B cell (primary cell): ENCODE data around the gene NMT1. TPM values are rescaled to one million over a fixed set of nuclear protein-coding genes. Genes with fewer than 3 reads are reported as not detected.

Experiments used
- ATAC-seq: fragments of 200-7000 bp; cut with Tn5 transposase; one replicate; pipeline ENCODE4 v1.10.0; 2021; ENCODE audit warnings: low read depth, mild to moderate bottlenecking, moderate number of reproducible peaks, moderate library complexity
- CTCF ChIA-PET: fragments of 350-600 bp; sonication (Branson Sonifier 250); formaldehyde crosslinking; loops from one replicate; lab custom pipeline; 2021; ENCODE audit warnings: antibody characterized with exemption, inconsistent platforms; lab: Charles Lee
- POLR2A ChIA-PET: fragments of 350-600 bp; sonication (Branson Sonifier 250); formaldehyde crosslinking; loops from one replicate; lab custom pipeline; 2021; ENCODE audit warnings: antibody characterized with exemption; lab: Charles Lee
- DNase-seq: peaks from one replicate; pipeline ENCODE4 v3.0.0; 2013
- H2AFZ ChIP-seq: 2 replicates; pipeline ENCODE4 v1.6.1; 2012; ENCODE audit warnings: mild to moderate bottlenecking, low read depth, low read length; ENCODE audit not compliant: insufficient read depth, poor library complexity, severe bottlenecking
- H3K27ac ChIP-seq, 2 donors: 1 replicate in 1 of 2; 2 replicates in 1 of 2; pipeline ENCODE4 v1.5.1; 2012 to 2013; ENCODE audit warnings: low read length in 2 of 2, mild to moderate bottlenecking in 2 of 2, moderate library complexity in 1 of 2
- H3K27me3 ChIP-seq, 4 experiments: fragments of 200-600 bp in 1 of 4; sonication (generic) in 1 of 4; replicated peaks in 1 of 4; 1 replicate in 2 of 4; 2 replicates in 2 of 4; pipeline versions ENCODE4 v1.6.1 to v1.7.0; 2013 to 2016; ENCODE audit warnings: low read length in 3 of 4, mild to moderate bottlenecking in 2 of 4, mixed read lengths in 1 of 4, moderate library complexity in 1 of 4; ENCODE audit not compliant: insufficient read depth in 4 of 4, control insufficient read depth in 3 of 4; ENCODE audit errors: control extremely low read depth in 1 of 4
- H3K36me3 ChIP-seq, 2 experiments: replicated peaks in 1 of 2; 1 replicate in 1 of 2; 2 replicates in 1 of 2; pipeline versions ENCODE4 v1.6.1 to v1.7.1; 2013; ENCODE audit warnings: low read length in 1 of 2; ENCODE audit not compliant: insufficient read depth in 2 of 2, control insufficient read depth in 1 of 2; ENCODE audit errors: control extremely low read depth in 1 of 2, extremely low read depth in 1 of 2
- H3K4me1 ChIP-seq, 2 donors: fragments of 200-600 bp in 1 of 2; sonication (generic) in 1 of 2; 1 replicate in 1 of 2; 2 replicates in 1 of 2; pipeline versions ENCODE4 v1.5.1 to v1.6.1; 2013 to 2017; ENCODE audit warnings: low read length in 2 of 2; ENCODE audit not compliant: control insufficient read depth in 2 of 2, insufficient read depth in 2 of 2
- H3K4me2 ChIP-seq: replicated peaks from 2 replicates; pipeline ENCODE3; 2012; ENCODE audit warnings: mild to moderate bottlenecking, low read depth, low read length; ENCODE audit not compliant: poor library complexity, severe bottlenecking
- H3K4me3 ChIP-seq, 5 experiments: fragments of 200-600 bp in 1 of 5; sonication (generic) in 1 of 5; 1 replicate in 3 of 5; 2 replicates in 2 of 5; pipeline versions ENCODE4 v1.5.1 to v1.7.0; 2011 to 2016; ENCODE audit warnings: low read length in 4 of 5, mild to moderate bottlenecking in 4 of 5, low read depth in 2 of 5, control low read depth in 1 of 5, moderate library complexity in 1 of 5; ENCODE audit not compliant: insufficient read depth in 1 of 5; ENCODE audit errors: control extremely low read depth in 1 of 5, extremely low read depth in 1 of 5
- H3K79me2 ChIP-seq: fragments of 200-600 bp; sonication (generic); one replicate; pipeline ENCODE4 v1.6.0; 2016; ENCODE audit warnings: low read length; ENCODE audit not compliant: control insufficient read depth, insufficient read depth
- H3K9ac ChIP-seq: fragments of 200-600 bp; sonication (generic); 2 replicates; pipeline ENCODE4 v1.6.1; 2017; ENCODE audit warnings: mild to moderate bottlenecking, low read length, moderate library complexity
- H3K9me3 ChIP-seq, 3 donors: one replicate each; pipeline versions ENCODE4 v1.6.1 to v1.7.1; 2013; ENCODE audit warnings: low read length in 2 of 3; ENCODE audit not compliant: control insufficient read depth in 2 of 3, insufficient read depth in 1 of 3; ENCODE audit errors: control extremely low read depth in 1 of 3
- H4K20me1 ChIP-seq: 2 replicates; pipeline ENCODE4 v1.6.0; 2012; ENCODE audit warnings: mild to moderate bottlenecking, low read length; ENCODE audit not compliant: insufficient read depth, control insufficient read depth, poor library complexity, severe bottlenecking
- H3K27ac Mint-ChIP-seq: one replicate; pipeline ENCODE4 v1.8.0; 2021; ENCODE audit warnings: mixed read lengths
- H3K27me3 Mint-ChIP-seq: one replicate; pipeline ENCODE4 v1.8.0; 2021; ENCODE audit warnings: mixed read lengths
- H3K4me1 Mint-ChIP-seq: one replicate; pipeline ENCODE4 v1.8.0; 2021; ENCODE audit warnings: mixed read lengths
- H3K4me3 Mint-ChIP-seq: one replicate; pipeline ENCODE4 v1.8.0; 2021; ENCODE audit warnings: mixed read lengths
- H3K9me3 Mint-ChIP-seq: one replicate; pipeline ENCODE4 v1.8.0; 2022; ENCODE audit warnings: mixed read lengths; ENCODE audit not compliant: insufficient read depth
- EZH2 ChIP-seq: IDR thresholded peaks from 2 replicates; pipeline ENCODE4 v1.6.1; 2012; ENCODE audit warnings: borderline replicate concordance, low read depth, mild to moderate bottlenecking, moderate library complexity, low read length; ENCODE audit not compliant: insufficient read depth, poor library complexity, severe bottlenecking
- WGBS: methylation state at CpG from one replicate; pipeline ENCODE4 v1.1.5; 2013; ENCODE audit warnings: missing lambda C conversion rate; ENCODE audit not compliant: insufficient coverage; 5-methylcytosine and 5-hydroxymethylcytosine counted together
- intact Hi-C: fragments of 100-400 bp; cut with micrococcal nuclease; formaldehyde crosslinking; loops from one replicate; pipeline ENCODE4 v1.10.0; 2022
- polyA plus RNA-seq: library from polyadenylated mRNA; depleted of rRNA; stranded (reverse); fragments of >200 nt; gene quantifications from 2 replicates; pipeline ENCODE4 v1.2.3, GENCODE V29; 2012
- total RNA-seq, 2 donors: library from RNA; stranded (reverse); fragments of 120-200 nt in 1 of 2; gene quantifications; 1 replicate in 1 of 2; 2 replicates in 1 of 2; pipeline versions ENCODE4 v1.2.3 to v1.2.4, GENCODE V29; 2013 to 2022
- TF ChIP-seq, protein P1 (sequence below): fragments of 200-600 bp; IDR thresholded peaks from one replicate; pipeline ENCODE4 v1.8.0; 2022; ENCODE audit warnings: antibody characterized with exemption, mild to moderate bottlenecking

Gene NMT1
- total and polyA plus RNA-seq, 2 donors (not counting 1 experiment from before 2014, with no cell fraction given): 30.1 to 134 TPM

DNA sequence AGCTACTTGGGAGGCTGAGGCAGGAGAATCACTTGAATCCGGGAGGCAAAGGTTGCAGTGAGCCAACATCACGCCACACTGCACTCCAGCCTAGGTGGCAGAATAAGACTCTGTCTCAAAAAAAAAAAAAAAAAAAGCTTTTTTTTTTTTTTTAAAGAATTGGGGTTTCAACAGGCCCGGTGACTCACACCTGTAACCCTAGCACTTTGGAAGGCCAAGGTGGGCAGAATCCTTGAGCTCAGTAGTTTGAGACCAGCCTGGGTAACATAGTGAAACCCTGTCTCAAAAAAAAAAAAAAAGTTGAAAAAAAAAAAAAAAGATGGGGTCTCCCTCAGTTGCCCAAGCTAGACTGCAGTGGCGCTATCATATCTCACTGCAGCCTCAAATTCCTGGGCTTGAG is 93.9 kb downstream of the NMT1 start:
- TF ChIP-seq EZH2: no peak
- TF ChIP-seq, protein P1, sequence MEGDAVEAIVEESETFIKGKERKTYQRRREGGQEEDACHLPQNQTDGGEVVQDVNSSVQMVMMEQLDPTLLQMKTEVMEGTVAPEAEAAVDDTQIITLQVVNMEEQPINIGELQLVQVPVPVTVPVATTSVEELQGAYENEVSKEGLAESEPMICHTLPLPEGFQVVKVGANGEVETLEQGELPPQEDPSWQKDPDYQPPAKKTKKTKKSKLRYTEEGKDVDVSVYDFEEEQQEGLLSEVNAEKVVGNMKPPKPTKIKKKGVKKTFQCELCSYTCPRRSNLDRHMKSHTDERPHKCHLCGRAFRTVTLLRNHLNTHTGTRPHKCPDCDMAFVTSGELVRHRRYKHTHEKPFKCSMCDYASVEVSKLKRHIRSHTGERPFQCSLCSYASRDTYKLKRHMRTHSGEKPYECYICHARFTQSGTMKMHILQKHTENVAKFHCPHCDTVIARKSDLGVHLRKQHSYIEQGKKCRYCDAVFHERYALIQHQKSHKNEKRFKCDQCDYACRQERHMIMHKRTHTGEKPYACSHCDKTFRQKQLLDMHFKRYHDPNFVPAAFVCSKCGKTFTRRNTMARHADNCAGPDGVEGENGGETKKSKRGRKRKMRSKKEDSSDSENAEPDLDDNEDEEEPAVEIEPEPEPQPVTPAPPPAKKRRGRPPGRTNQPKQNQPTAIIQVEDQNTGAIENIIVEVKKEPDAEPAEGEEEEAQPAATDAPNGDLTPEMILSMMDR: no peak
- no peak overlapping the region for H3K4me3 Mint-ChIP-seq
- no peak overlapping the region for H3K4me3 ChIP-seq
- DNase-seq (no peak), ATAC-seq (no peak)
- intact Hi-C loops: no loop called here
- no peak overlapping the region for H3K9ac ChIP-seq
- peaks cover 39 to 40% of the 10 kb centered on the region in 2 donors for H3K4me1 ChIP-seq
- peaks cover 0 to 10% of the 10 kb centered on the region in 2 experiments for H3K36me3 ChIP-seq
- peaks cover 49% of the 10 kb centered on the region for H3K4me1 Mint-ChIP-seq
- ChIA-PET CTCF (interaction anchor here (0.6 to 1.7 kb wide), 7 partner anchors 18 to 157 kb away, joined by 3 to 15 read pairs (median 4); partner anchors contain the start of gene ACBD4), POLR2A (interaction anchor here (0.6 to 1.0 kb wide), 3 partner anchors 42 to 237 kb away, joined by 4 to 12 read pairs (median 6); no protein-coding TSS in a partner anchor)
- no peaks in the 10 kb centered on the region for H3K9me3 Mint-ChIP-seq
- peak overlapping the region in 1 of 2 donors; percentile 60 for H3K27ac ChIP-seq
- no peaks in the 10 kb centered on the region for H3K9me3 ChIP-seq
- peaks cover 86% of the 10 kb centered on the region for H3K79me2 ChIP-seq
- no peak overlapping the region for H2AFZ ChIP-seq
- H3K27me3 ChIP-seq: no peaks in the 10 kb centered on the region
- WGBS: no CpG with 5 or more reads among the region's 4 CpGs
- no peak overlapping the region for H3K4me2 ChIP-seq
- peaks cover 23% of the 10 kb centered on the region for H4K20me1 ChIP-seq
- no peak overlapping the region for H3K27ac Mint-ChIP-seq
- no peaks in the 10 kb centered on the region for H3K27me3 Mint-ChIP-seq

DNA sequence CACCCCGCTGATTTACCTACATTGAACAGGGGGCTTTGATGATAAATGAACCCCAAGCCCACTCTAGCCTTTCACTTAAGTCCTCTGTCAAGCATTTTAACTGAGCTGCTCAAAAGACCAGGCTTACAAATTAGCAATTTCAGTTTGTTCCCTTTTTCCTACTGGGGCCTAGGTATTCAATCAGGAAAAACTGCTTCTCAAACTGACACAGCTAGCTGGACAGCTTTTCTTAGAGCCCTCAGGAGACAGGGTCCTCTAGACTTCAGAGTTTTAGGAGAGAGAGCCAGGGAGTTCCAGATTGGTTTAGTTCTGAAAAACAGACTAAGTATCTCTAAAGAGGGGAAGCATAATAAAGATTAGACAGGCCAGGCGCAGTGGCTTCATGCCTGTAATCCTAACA is 94.4 kb downstream of the NMT1 start:
- Histone ChIP-seq H4K20me1 (peaks cover 23% of the 10 kb centered on the region), H3K27me3 (no peaks in the 10 kb centered on the region), H3K27ac (peak overlapping the region in 1 of 2 donors; percentile 60), H3K4me3 (no peak overlapping the region), H3K9me3 (no peaks in the 10 kb centered on the region), H3K4me1 (peaks cover 36 to 40% of the 10 kb centered on the region in 2 donors), H3K36me3 (peaks cover 0 to 10% of the 10 kb centered on the region in 2 experiments), H3K4me2 (no peak overlapping the region), H3K79me2 (peaks cover 88% of the 10 kb centered on the region), H2AFZ (no peak overlapping the region), H3K9ac (no peak overlapping the region)
- peak overlapping the region; percentile 53 for H3K27ac Mint-ChIP-seq
- no peak overlapping the region for H3K4me3 Mint-ChIP-seq
- ChIA-PET POLR2A (interaction anchor here (0.6 to 1.0 kb wide), 3 partner anchors 42 to 238 kb away, joined by 4 to 12 read pairs (median 6); no protein-coding TSS in a partner anchor), CTCF (interaction anchor here (0.6 to 1.7 kb wide), 7 partner anchors 18 to 157 kb away, joined by 3 to 15 read pairs (median 4); partner anchors contain the start of gene ACBD4)
- H3K27me3 Mint-ChIP-seq: no peaks in the 10 kb centered on the region
- 100% methylated on average over 2 of the region's 2 CpGs for WGBS
- intact Hi-C loops: no loop called here
- H3K4me1 Mint-ChIP-seq: peaks cover 49% of the 10 kb centered on the region
- TF ChIP-seq, protein P1: no peak
- no peak for TF ChIP-seq EZH2
- ATAC-seq (no peak), DNase-seq (no peak)
- H3K9me3 Mint-ChIP-seq: no peaks in the 10 kb centered on the region
